ENCODE measurements around the gene ZNF519. TPM values are rescaled to one million over a fixed set of nuclear protein-coding genes. Genes with fewer than 3 reads are reported as not detected.

The ZNF519 gene
- total RNA-seq, 3 donors from 2014 or later, result 7.3 to 12.8 (median 7.4) TPM

DNA sequence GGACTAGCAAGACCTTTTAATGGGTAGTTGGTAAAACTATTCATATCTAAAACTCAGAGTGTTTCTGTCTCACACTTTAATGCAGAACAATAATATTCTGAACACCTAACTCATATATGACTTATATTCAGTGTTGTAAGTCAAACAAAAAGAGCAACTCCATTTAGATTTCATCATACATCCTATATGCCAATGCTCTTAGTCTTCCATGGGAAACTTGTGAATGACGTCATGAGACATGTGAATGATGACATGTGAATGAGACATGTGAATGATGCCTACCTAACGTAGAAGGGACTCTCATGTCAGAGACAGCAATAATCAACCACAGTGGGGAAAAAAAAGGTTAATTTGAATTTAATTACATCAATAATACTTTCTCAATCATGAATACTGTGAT lies 28.0 kb downstream of the ZNF519 start:
- intact Hi-C loops (cut with DNase I, micrococcal nuclease), result no loop called here
- Histone ChIP-seq H3K4me1 (ENCODE audit: low read depth) (no peaks in the 10 kb centered on the region), H3K4me3 (no peak overlapping the region), H3K36me3 (ENCODE audit: low read depth) (no peaks in the 10 kb centered on the region), H3K9me3 (no peaks in the 10 kb centered on the region)
- no peak for ATAC-seq
- no peak for DNase-seq
- TF ChIP-seq, protein P1, sequence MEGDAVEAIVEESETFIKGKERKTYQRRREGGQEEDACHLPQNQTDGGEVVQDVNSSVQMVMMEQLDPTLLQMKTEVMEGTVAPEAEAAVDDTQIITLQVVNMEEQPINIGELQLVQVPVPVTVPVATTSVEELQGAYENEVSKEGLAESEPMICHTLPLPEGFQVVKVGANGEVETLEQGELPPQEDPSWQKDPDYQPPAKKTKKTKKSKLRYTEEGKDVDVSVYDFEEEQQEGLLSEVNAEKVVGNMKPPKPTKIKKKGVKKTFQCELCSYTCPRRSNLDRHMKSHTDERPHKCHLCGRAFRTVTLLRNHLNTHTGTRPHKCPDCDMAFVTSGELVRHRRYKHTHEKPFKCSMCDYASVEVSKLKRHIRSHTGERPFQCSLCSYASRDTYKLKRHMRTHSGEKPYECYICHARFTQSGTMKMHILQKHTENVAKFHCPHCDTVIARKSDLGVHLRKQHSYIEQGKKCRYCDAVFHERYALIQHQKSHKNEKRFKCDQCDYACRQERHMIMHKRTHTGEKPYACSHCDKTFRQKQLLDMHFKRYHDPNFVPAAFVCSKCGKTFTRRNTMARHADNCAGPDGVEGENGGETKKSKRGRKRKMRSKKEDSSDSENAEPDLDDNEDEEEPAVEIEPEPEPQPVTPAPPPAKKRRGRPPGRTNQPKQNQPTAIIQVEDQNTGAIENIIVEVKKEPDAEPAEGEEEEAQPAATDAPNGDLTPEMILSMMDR (IDR thresholded peaks at IDR 0.05), result no peak

DNA sequence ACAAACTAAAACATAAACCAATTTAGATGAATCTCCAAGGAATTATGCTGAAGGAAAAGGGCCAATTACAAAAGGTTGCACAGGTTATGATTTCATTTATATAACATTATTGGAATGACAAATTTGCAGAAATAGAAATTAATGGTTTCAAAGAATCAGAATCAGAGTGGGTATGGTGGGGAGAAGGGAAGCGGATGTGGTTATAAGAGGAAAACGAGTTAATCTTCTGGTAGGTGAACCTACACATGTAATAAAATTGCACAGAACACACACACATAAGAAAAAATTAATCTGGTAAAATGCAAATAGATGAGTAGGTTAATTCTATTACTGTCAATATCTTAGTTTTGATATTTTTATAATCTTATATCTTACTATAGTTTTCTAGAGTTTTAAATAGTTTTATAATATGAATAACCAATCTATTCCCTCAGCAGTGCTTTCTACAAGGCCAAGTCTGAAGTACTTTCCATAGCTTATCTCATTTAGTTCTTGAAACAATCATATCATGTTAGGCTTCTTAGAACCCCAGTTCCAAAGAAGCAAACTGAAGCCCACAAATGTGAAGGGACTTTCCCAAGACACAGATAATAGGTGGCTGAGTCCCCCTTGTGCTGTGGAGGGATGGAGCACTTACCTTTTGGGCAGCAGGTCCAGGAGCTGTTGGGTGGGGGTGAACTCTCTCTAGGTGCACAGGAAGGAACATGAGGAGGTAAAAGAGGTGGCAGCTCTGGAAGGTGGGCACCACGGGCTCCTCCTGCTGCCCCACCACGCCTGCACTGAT lies 31.5 kb downstream of the ZNF519 start:
- no peaks in the 10 kb centered on the region for H3K36me3 ChIP-seq (ENCODE audit: low read depth)
- TF ChIP-seq, protein P1 (IDR thresholded peaks at IDR 0.05), result no peak
- no peak overlapping the region for H3K4me3 ChIP-seq
- ATAC-seq, result no peak
- no peaks in the 10 kb centered on the region for H3K4me1 ChIP-seq (ENCODE audit: low read depth)
- intact Hi-C loops (cut with DNase I, micrococcal nuclease), result no loop called here
- no peak for DNase-seq
- no peaks in the 10 kb centered on the region for H3K9me3 ChIP-seq

DNA sequence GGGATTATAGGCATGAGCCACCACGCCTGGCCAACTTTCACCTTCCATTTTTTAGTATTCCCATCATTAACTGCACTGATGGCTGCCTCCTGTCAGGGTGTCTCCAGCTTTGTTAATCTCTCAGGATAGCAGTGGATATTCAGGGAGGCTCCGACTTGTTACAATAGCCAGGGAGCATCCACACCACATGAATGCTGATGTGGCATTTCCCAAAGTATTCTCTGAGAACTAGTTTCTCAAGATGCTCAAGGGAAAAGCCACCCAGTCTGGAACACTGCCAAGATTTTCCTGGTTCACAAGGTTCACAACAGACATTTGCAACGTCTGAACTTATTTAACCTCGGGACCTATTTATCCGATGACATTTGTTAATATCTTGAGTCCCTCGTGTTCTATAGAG lies 33.8 kb downstream of the ZNF519 start:
- Histone ChIP-seq H3K4me1 (ENCODE audit: low read depth) (no peaks in the 10 kb centered on the region), H3K36me3 (ENCODE audit: low read depth) (no peaks in the 10 kb centered on the region), H3K9me3 (no peaks in the 10 kb centered on the region), H3K4me3 (no peak overlapping the region)
- TF ChIP-seq, protein P1 (IDR thresholded peaks at IDR 0.05), result no peak
- ATAC-seq, result no peak
- DNase-seq, result no peak
- intact Hi-C loops (cut with DNase I, micrococcal nuclease), result no loop called here

DNA sequence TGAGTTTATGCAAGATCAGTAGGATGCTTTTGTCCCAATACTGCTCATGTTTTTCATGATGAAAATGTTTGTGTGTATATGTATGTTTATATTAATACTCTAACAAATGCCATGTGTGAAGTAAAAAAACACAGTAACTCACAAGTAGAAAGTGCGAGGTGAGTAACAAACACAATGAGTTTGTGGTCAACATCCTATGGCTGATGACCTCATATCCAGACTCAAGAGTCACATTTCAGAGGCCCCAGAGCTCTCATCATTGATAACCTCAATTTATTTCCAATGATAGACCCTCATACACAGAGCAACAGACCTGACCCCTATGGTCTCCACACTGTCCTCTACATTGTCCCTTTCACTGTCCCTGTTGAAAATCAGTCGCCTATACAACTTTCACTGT lies 34.5 kb downstream of the ZNF519 start:
- intact Hi-C loops (cut with DNase I, micrococcal nuclease), result no loop called here
- Histone ChIP-seq H3K9me3 (no peaks in the 10 kb centered on the region), H3K4me3 (no peak overlapping the region), H3K36me3 (ENCODE audit: low read depth) (no peaks in the 10 kb centered on the region), H3K4me1 (ENCODE audit: low read depth) (no peaks in the 10 kb centered on the region)
- TF ChIP-seq, protein P1 (IDR thresholded peaks at IDR 0.05), result no peak
- no peak for DNase-seq
- no peak for ATAC-seq

DNA sequence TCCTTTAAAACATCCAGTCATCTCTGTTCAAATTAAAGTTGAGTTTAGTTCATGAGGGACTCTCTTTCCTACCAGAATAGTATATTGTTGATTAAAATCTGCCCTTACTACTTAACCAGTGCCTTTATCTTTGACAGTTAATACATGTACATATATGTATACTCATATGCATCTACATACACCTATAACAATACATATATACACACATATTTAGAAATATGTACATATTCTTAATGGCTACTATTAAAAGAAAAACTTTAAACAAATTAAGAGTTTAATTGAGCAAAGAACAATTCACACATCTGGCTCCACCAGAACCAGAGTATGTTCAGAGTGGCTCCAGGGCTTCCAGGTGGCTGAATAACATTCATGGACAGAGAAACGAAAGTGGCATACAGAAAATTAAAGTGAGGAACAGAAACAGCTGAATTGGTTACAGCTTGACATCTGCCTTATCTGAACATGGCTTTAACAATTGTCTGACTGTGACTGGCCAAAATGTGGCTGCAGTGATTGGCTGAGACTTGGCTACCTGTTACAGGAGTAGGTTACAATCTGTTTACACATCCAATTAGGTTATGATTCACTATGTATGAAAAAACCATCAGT lies 38.8 kb downstream of the ZNF519 start:
- DNase-seq (no peak), ATAC-seq (no peak)
- H3K36me3 ChIP-seq (ENCODE audit: low read depth), result no peaks in the 10 kb centered on the region
- intact Hi-C loops (cut with DNase I, micrococcal nuclease), result no loop called here
- no peaks in the 10 kb centered on the region for H3K4me1 ChIP-seq (ENCODE audit: low read depth)
- TF ChIP-seq, protein P1 (IDR thresholded peaks at IDR 0.05), result no peak
- no peak overlapping the region for H3K4me3 ChIP-seq
- no peaks in the 10 kb centered on the region for H3K9me3 ChIP-seq
